Fibroblast of skin of scalp (primary cell): Measurements from ENCODE around the gene ART4. TPM values are rescaled to one million over a fixed set of nuclear protein-coding genes. Genes with fewer than 3 reads are reported as not detected.

Experiments
- DNase-seq: peaks from one replicate; pipeline ENCODE4 v3.0.0-alpha.2; 2013
- polyA plus RNA-seq, 2 experiments: library from polyadenylated mRNA; unstranded; fragments of 120-200 nt; gene quantifications; one replicate each; pipeline ENCODE4 v1.2.1, GENCODE V29; 2013; ENCODE audit not compliant: insufficient read length in 2 of 2

The ART4 gene
- polyA plus RNA-seq (2013, experiment 1 of 2; ENCODE audit: insufficient read length): 0.02 TPM
- not detected for polyA plus RNA-seq (2013, experiment 2 of 2; ENCODE audit: insufficient read length)

- no peak for DNase-seq
Observed at GRCh38 chr12:14843425-14843887, at the start of gene ART4. ART4 (minus strand) TSS chr12:14843526; CDS start chr12:14843113, 413 bp downstream.

- DNase-seq: no peak
Observed at GRCh38 chr12:14892726-14893505, 49.6 kb upstream of the ART4 start.

GRCh38 chr12:14890701-14891100 is 47.4 kb upstream of the ART4 start:
- DNase-seq: no peak

- DNase-seq: no peak
Observed at GRCh38 chr12:14886271-14886670, 42.9 kb upstream of the ART4 start.

- peak; percentile 24 for DNase-seq
Observed at GRCh38 chr12:14885718-14886221, 42.4 kb upstream of the ART4 start, which contains the start of gene MGP. MGP (minus strand) TSS chr12:14885854; CDS start chr12:14885791, 63 bp downstream.

- peak; percentile 74 for DNase-seq
Observed at GRCh38 chr12:14884458-14884878, 41.1 kb upstream of the ART4 start.

GRCh38 chr12:14883686-14884085 is 40.4 kb upstream of the ART4 start:
- no peak for DNase-seq

GRCh38 chr12:14880890-14881453 is 37.6 kb upstream of the ART4 start:
- DNase-seq: no peak

- no peak for DNase-seq
Observed at GRCh38 chr12:14879222-14879933, 36.1 kb upstream of the ART4 start.

GRCh38 chr12:14878488-14878887 is 35.2 kb upstream of the ART4 start:
- DNase-seq: no peak

GRCh38 chr12:14876833-14877232 is 33.5 kb upstream of the ART4 start:
- DNase-seq: no peak

- peak; percentile 12 for DNase-seq
Observed at GRCh38 chr12:14874882-14875281, 31.6 kb upstream of the ART4 start.

- DNase-seq: no peak
Observed at GRCh38 chr12:14873440-14874185, 30.3 kb upstream of the ART4 start.

GRCh38 chr12:14871886-14872285 is 28.6 kb upstream of the ART4 start:
- DNase-seq: no peak

- no peak for DNase-seq
Observed at GRCh38 chr12:14871247-14871646, 27.9 kb upstream of the ART4 start.

GRCh38 chr12:14868916-14869506 is 25.7 kb upstream of the ART4 start:
- DNase-seq: no peak

GRCh38 chr12:14860490-14860889 is 17.2 kb upstream of the ART4 start:
- DNase-seq: no peak

- no peak for DNase-seq
Observed at GRCh38 chr12:14858513-14858912, 15.2 kb upstream of the ART4 start.

- no peak for DNase-seq
Observed at GRCh38 chr12:14854586-14855183, 11.4 kb upstream of the ART4 start.

GRCh38 chr12:14853961-14854360 is 10.6 kb upstream of the ART4 start:
- no peak for DNase-seq

- no peak for DNase-seq
Observed at GRCh38 chr12:14852880-14853279, 9.6 kb upstream of the ART4 start.
